SK-N-SH treated with all-trans-retinoic acid at 6 μM for 48 hours (cell line): ENCODE results near the gene PCDH9.

Experiments used
- ATAC-seq: fragments of 200-7000 bp; cut with Tn5 transposase; 3 replicates; pipeline ENCODE4 v1.9.1; 2020; ENCODE audit warnings: mild to moderate bottlenecking, moderate library complexity
- ARNTL ChIP-seq: fragments of 450-650 bp; formaldehyde crosslinking; IDR thresholded peaks from 2 replicates; pipeline ENCODE4 v1.5.0; 2020; ENCODE audit warnings: low read depth, mild to moderate bottlenecking, moderate library complexity, borderline replicate concordance
- BACH2 ChIP-seq: fragments of 250-450 bp; sonication (Bioruptor Pico); IDR thresholded peaks from 2 replicates; pipeline ENCODE4 v1.9.0; 2021; ENCODE audit warnings: mild to moderate bottlenecking, borderline replicate concordance
- CREB5 ChIP-seq: fragments of 250-450 bp; sonication (Bioruptor Pico); IDR thresholded peaks from 2 replicates; pipeline ENCODE4 v1.5.1; 2020; ENCODE audit warnings: low read depth, mild to moderate bottlenecking, moderate library complexity
- CSDC2 ChIP-seq: fragments of 250-450 bp; sonication (Bioruptor Pico); IDR thresholded peaks from 2 replicates; pipeline ENCODE4 v1.5.0; 2020; ENCODE audit warnings: mild to moderate bottlenecking, moderate library complexity
- CSRNP3 ChIP-seq: fragments of 250-450 bp; sonication (Bioruptor Pico); IDR thresholded peaks from 2 replicates; pipeline ENCODE4 v1.5.1; 2021; ENCODE audit warnings: mild to moderate bottlenecking, moderate library complexity
- ESRRG ChIP-seq: fragments of 250-450 bp; sonication (Bioruptor Pico); IDR thresholded peaks from 2 replicates; pipeline ENCODE4 v1.6.1; 2021; ENCODE audit warnings: mild to moderate bottlenecking
- GLIS3 ChIP-seq: fragments of 250-450 bp; sonication (Bioruptor Pico); IDR thresholded peaks from 2 replicates; pipeline ENCODE4 v1.5.0; 2020; ENCODE audit warnings: mild to moderate bottlenecking, moderate library complexity
- ISL1 ChIP-seq: fragments of 250-450 bp; sonication (Bioruptor Pico); IDR thresholded peaks from 2 replicates; pipeline ENCODE4 v2.1.2; 2022; ENCODE audit warnings: mild to moderate bottlenecking, moderate library complexity
- OSR1 ChIP-seq: fragments of 250-450 bp; sonication (Bioruptor Pico); IDR thresholded peaks from 2 replicates; pipeline ENCODE4 v1.8.0; 2022; ENCODE audit warnings: moderate library complexity, mild to moderate bottlenecking, inconsistent platforms
- PATZ1 ChIP-seq: fragments of 250-450 bp; sonication (Bioruptor Pico); IDR thresholded peaks from 2 replicates; pipeline ENCODE4 v1.8.0; 2020; ENCODE audit warnings: mild to moderate bottlenecking, moderate library complexity, borderline replicate concordance
- POU6F1 ChIP-seq: fragments of 250-450 bp; sonication (Bioruptor Pico); IDR thresholded peaks from 2 replicates; pipeline ENCODE4 v1.8.0; 2021; ENCODE audit warnings: low read depth, mild to moderate bottlenecking, moderate library complexity, borderline replicate concordance
- PPARA ChIP-seq: fragments of 250-450 bp; sonication (Bioruptor Pico); IDR thresholded peaks from 2 replicates; pipeline ENCODE4 v1.5.0; 2020; ENCODE audit warnings: mild to moderate bottlenecking, borderline replicate concordance
- RARB ChIP-seq: fragments of 250-450 bp; sonication (Bioruptor Pico); IDR thresholded peaks from 2 replicates; pipeline ENCODE4 v1.8.0; 2021; ENCODE audit warnings: mild to moderate bottlenecking, moderate library complexity
- SNAI2 ChIP-seq: fragments of 250-450 bp; sonication (Bioruptor Pico); IDR thresholded peaks from 2 replicates; pipeline ENCODE4 v1.5.0; 2020; ENCODE audit warnings: mild to moderate bottlenecking, moderate library complexity
- TCF4 ChIP-seq: fragments of 250-450 bp; sonication (Bioruptor Pico); IDR thresholded peaks from 2 replicates; pipeline ENCODE4 v1.8.0; 2021; ENCODE audit warnings: mild to moderate bottlenecking, moderate library complexity, borderline replicate concordance
- TOX ChIP-seq: fragments of 250-450 bp; sonication (Bioruptor Pico); IDR thresholded peaks from 2 replicates; pipeline ENCODE4 v1.8.0; 2021; ENCODE audit warnings: mild to moderate bottlenecking, moderate library complexity, borderline replicate concordance
- TSHZ2 ChIP-seq: fragments of 250-450 bp; sonication (Bioruptor Pico); IDR thresholded peaks from 2 replicates; pipeline ENCODE4 v1.5.0; 2020; ENCODE audit warnings: mild to moderate bottlenecking, moderate library complexity
- ZC3H10 ChIP-seq: fragments of 250-450 bp; sonication (Bioruptor Pico); IDR thresholded peaks from 2 replicates; pipeline ENCODE4 v1.5.1; 2021; ENCODE audit warnings: mild to moderate bottlenecking, moderate library complexity
- ZNF565 ChIP-seq: fragments of 450-650 bp; formaldehyde crosslinking; conservative IDR thresholded peaks from 2 replicates; pipeline ENCODE4 v1.5.0; 2020; ENCODE audit warnings: low read depth, mild to moderate bottlenecking, moderate library complexity
- ZNF70 ChIP-seq: fragments of 450-650 bp; formaldehyde crosslinking; IDR thresholded peaks from 2 replicates; pipeline ENCODE4 v1.5.0; 2020; ENCODE audit warnings: mild to moderate bottlenecking, moderate library complexity
- ZNF8 ChIP-seq: fragments of 450-650 bp; formaldehyde crosslinking; IDR thresholded peaks from 2 replicates; pipeline ENCODE4 v1.5.0; 2020; ENCODE audit warnings: mild to moderate bottlenecking, moderate library complexity

Gene PCDH9

GRCh38 chr13:67125681-67126080, 104.5 kb downstream of the PCDH9 start:
- no peak for ATAC-seq
- TF ChIP-seq ISL1 (CRISPR knock-in tag), result no peak
- TF ChIP-seq SNAI2, result no peak
- no peak for TF ChIP-seq TOX
- no peak for TF ChIP-seq CSDC2
- no peak for TF ChIP-seq TSHZ2 (CRISPR knock-in tag)
- TF ChIP-seq POU6F1 (CRISPR knock-in tag), result no peak
- TF ChIP-seq PATZ1 (CRISPR knock-in tag), result no peak
- no peak for TF ChIP-seq ZNF565 (CRISPR knock-in tag)
- no peak for TF ChIP-seq BACH2
- no peak for TF ChIP-seq ARNTL (CRISPR knock-in tag)
- TF ChIP-seq PPARA (CRISPR knock-in tag), result no peak
- TF ChIP-seq ZC3H10 (CRISPR knock-in tag), result no peak
- TF ChIP-seq RARB (CRISPR knock-in tag), result no peak
- TF ChIP-seq OSR1 (CRISPR knock-in tag), result no peak
- no peak for TF ChIP-seq CSRNP3
- no peak for TF ChIP-seq ESRRG (CRISPR knock-in tag)
- no peak for TF ChIP-seq ZNF70 (CRISPR knock-in tag)
- no peak for TF ChIP-seq GLIS3 (CRISPR knock-in tag)

- ATAC-seq, result no peak
- TF ChIP-seq TCF4 (CRISPR knock-in tag), result no peak
- no peak for TF ChIP-seq ZC3H10 (CRISPR knock-in tag)
- TF ChIP-seq CREB5, result no peak
- TF ChIP-seq CSRNP3, result no peak
- no peak for TF ChIP-seq ZNF8
Measured at GRCh38 chr13:67123165-67123564, 107.0 kb downstream of the PCDH9 start.

GRCh38 chr13:67122251-67122650, 107.9 kb downstream of the PCDH9 start:
- TF ChIP-seq CSDC2, result no peak
- TF ChIP-seq ZNF8, result no peak
- TF ChIP-seq ZC3H10 (CRISPR knock-in tag), result no peak
- no peak for TF ChIP-seq ARNTL (CRISPR knock-in tag)
- no peak for TF ChIP-seq BACH2
- no peak for TF ChIP-seq CREB5
- TF ChIP-seq TOX, result no peak
- no peak for TF ChIP-seq TCF4 (CRISPR knock-in tag)
- TF ChIP-seq ISL1 (CRISPR knock-in tag), result no peak
- TF ChIP-seq PPARA (CRISPR knock-in tag), result no peak
- TF ChIP-seq GLIS3 (CRISPR knock-in tag), result no peak

More at GRCh38 chr13:67122251-67122650, 107.9 kb downstream of the PCDH9 start:
- ATAC-seq, result no peak
